Middle frontal gyrus (tissue), 1 donor: Measurements from ENCODE around the gene EMP1.

Experiments used
- DNase-seq: peaks from one replicate; pipeline ENCODE4 v3.0.0-alpha.2; 2015; ENCODE audit warnings: low spot score; ENCODE audit errors: extremely low spot score

EMP1 gene

GRCh38 chr12:13196130-13196921 lies at the start of gene EMP1:
Gene EMP1 (plus strand): TSS chr12:13196726. CDS start chr12:13211511, 14,785 bp downstream.
- peak; percentile 49 for DNase-seq

GRCh38 chr12:13147688-13148484 lies 48.6 kb upstream of the EMP1 start:
- DNase-seq: no peak

GRCh38 chr12:13148485-13148847 lies 48.1 kb upstream of the EMP1 start:
- no peak for DNase-seq

- DNase-seq: no peak
Measured at GRCh38 chr12:13149411-13149810, 47.1 kb upstream of the EMP1 start.

- DNase-seq: no peak
Measured at GRCh38 chr12:13152281-13152680, 44.2 kb upstream of the EMP1 start.

GRCh38 chr12:13152756-13153155 lies 43.8 kb upstream of the EMP1 start:
- no peak for DNase-seq

- DNase-seq: no peak
Measured at GRCh38 chr12:13153180-13153579, 43.3 kb upstream of the EMP1 start.

- no peak for DNase-seq
Measured at GRCh38 chr12:13154027-13154538, 42.4 kb upstream of the EMP1 start.

GRCh38 chr12:13154831-13155230 lies 41.7 kb upstream of the EMP1 start:
- DNase-seq: no peak

- DNase-seq: no peak
Measured at GRCh38 chr12:13156277-13156676, 40.2 kb upstream of the EMP1 start.

GRCh38 chr12:13161172-13161571 lies 35.4 kb upstream of the EMP1 start:
- DNase-seq: no peak

- no peak for DNase-seq
Measured at GRCh38 chr12:13162904-13163303, 33.6 kb upstream of the EMP1 start.

- DNase-seq: no peak
Measured at GRCh38 chr12:13163868-13164635, 32.5 kb upstream of the EMP1 start.

- no peak for DNase-seq
Measured at GRCh38 chr12:13164921-13165616, 31.5 kb upstream of the EMP1 start.

GRCh38 chr12:13165617-13166041 lies 30.9 kb upstream of the EMP1 start:
- no peak for DNase-seq

- no peak for DNase-seq
Measured at GRCh38 chr12:13167226-13167625, 29.3 kb upstream of the EMP1 start.

- no peak for DNase-seq
Measured at GRCh38 chr12:13167906-13168305, 28.6 kb upstream of the EMP1 start.

- no peak for DNase-seq
Measured at GRCh38 chr12:13169272-13169671, 27.3 kb upstream of the EMP1 start.

- DNase-seq: no peak
Measured at GRCh38 chr12:13170892-13171490, 25.5 kb upstream of the EMP1 start.
